Glutamatergic neuron (in vitro differentiated cells): ENCODE data around the gene EFHC2. TPM values are rescaled to one million over a fixed set of nuclear protein-coding genes. Genes with fewer than 3 reads are reported as not detected.

ENCODE experiments used
- DNase-seq: peaks from one replicate; pipeline ENCODE4 v3.0.0; 2022
- H3K27ac Mint-ChIP-seq: one replicate; pipeline ENCODE4 v1.8.0; 2020; ENCODE audit warnings: mild to moderate bottlenecking, mixed read lengths, inconsistent platforms; ENCODE audit not compliant: unreplicated experiment
- H3K27me3 Mint-ChIP-seq: one replicate; pipeline ENCODE4 v1.8.0; 2020; ENCODE audit warnings: mild to moderate bottlenecking, moderate library complexity, mixed read lengths, inconsistent platforms; ENCODE audit not compliant: unreplicated experiment
- H3K36me3 Mint-ChIP-seq: one replicate; pipeline ENCODE4 v1.8.0; 2020; ENCODE audit warnings: mild to moderate bottlenecking, mixed read lengths, inconsistent platforms; ENCODE audit not compliant: unreplicated experiment
- H3K4me1 Mint-ChIP-seq: one replicate; pipeline ENCODE4 v1.8.0; 2020; ENCODE audit warnings: mild to moderate bottlenecking, low read depth, mixed read lengths, inconsistent platforms; ENCODE audit not compliant: unreplicated experiment
- H3K4me3 Mint-ChIP-seq: one replicate; pipeline ENCODE4 v1.8.0; 2020; ENCODE audit warnings: mild to moderate bottlenecking, mixed read lengths, inconsistent platforms; ENCODE audit not compliant: unreplicated experiment
- H3K9me3 Mint-ChIP-seq: one replicate; pipeline ENCODE4 v1.8.0; 2020; ENCODE audit warnings: mild to moderate bottlenecking, moderate library complexity, mixed read lengths, inconsistent platforms; ENCODE audit not compliant: unreplicated experiment
- CTCF ChIP-seq: fragments of 200-600 bp; sonication (generic); IDR thresholded peaks from one replicate; pipeline ENCODE4 v1.5.0; 2021; ENCODE audit not compliant: partially characterized antibody, unreplicated experiment
- total RNA-seq: library from RNA; stranded (reverse); fragmentation: NEBNext Ultra II Directional; extraction: Animal tissue kit (Norgen Biotek cat#: 25700); gene quantifications from one replicate; pipeline ENCODE4 v1.2.1, GENCODE V29; 2021; ENCODE audit not compliant: unreplicated experiment

Gene EFHC2
- total RNA-seq, 1 donor from 2014 or later = not detected

- H3K9me3 Mint-ChIP-seq = peaks cover 1% of the 10 kb centered on the region
- no peak for DNase-seq
- no peaks in the 10 kb centered on the region for H3K36me3 Mint-ChIP-seq
- peaks cover 1% of the 10 kb centered on the region for H3K27me3 Mint-ChIP-seq
- H3K4me1 Mint-ChIP-seq = peaks cover 3% of the 10 kb centered on the region
- H3K4me3 Mint-ChIP-seq = no peak overlapping the region
- TF ChIP-seq CTCF = no peak
- no peak overlapping the region for H3K27ac Mint-ChIP-seq
Observed at GRCh38 chrX:44157283-44157682, 186.2 kb downstream of the EFHC2 start.

GRCh38 chrX:44156726-44157125, 186.7 kb downstream of the EFHC2 start:
- Mint-ChIP-seq H3K27me3 (peaks cover 1% of the 10 kb centered on the region), H3K4me1 (peaks cover 3% of the 10 kb centered on the region), H3K27ac (no peak overlapping the region), H3K36me3 (no peaks in the 10 kb centered on the region), H3K9me3 (peaks cover 1% of the 10 kb centered on the region), H3K4me3 (no peak overlapping the region)
- DNase-seq = no peak
- TF ChIP-seq CTCF = no peak

GRCh38 chrX:44155126-44155525, 188.3 kb downstream of the EFHC2 start:
- Mint-ChIP-seq H3K36me3 (no peaks in the 10 kb centered on the region), H3K9me3 (peaks cover 1% of the 10 kb centered on the region), H3K4me3 (no peak overlapping the region), H3K4me1 (peaks cover 3% of the 10 kb centered on the region), H3K27me3 (peaks cover 1% of the 10 kb centered on the region), H3K27ac (no peak overlapping the region)
- no peak for DNase-seq
- no peak for TF ChIP-seq CTCF

GRCh38 chrX:44152852-44153251, 190.6 kb downstream of the EFHC2 start:
- no peak for DNase-seq
- H3K27ac Mint-ChIP-seq = no peak overlapping the region
- no peak for TF ChIP-seq CTCF
- no peaks in the 10 kb centered on the region for H3K36me3 Mint-ChIP-seq
- H3K4me1 Mint-ChIP-seq = peaks cover 3% of the 10 kb centered on the region
- no peak overlapping the region for H3K4me3 Mint-ChIP-seq
- peaks cover 1% of the 10 kb centered on the region for H3K27me3 Mint-ChIP-seq
- peaks cover 1% of the 10 kb centered on the region for H3K9me3 Mint-ChIP-seq

GRCh38 chrX:44147130-44147529, 196.3 kb downstream of the EFHC2 start:
- H3K36me3 Mint-ChIP-seq = no peaks in the 10 kb centered on the region
- H3K4me1 Mint-ChIP-seq = peaks cover 4% of the 10 kb centered on the region
- H3K9me3 Mint-ChIP-seq = no peaks in the 10 kb centered on the region
- H3K27ac Mint-ChIP-seq = no peak overlapping the region
- no peak overlapping the region for H3K4me3 Mint-ChIP-seq
- no peak for TF ChIP-seq CTCF
- peaks cover 2% of the 10 kb centered on the region for H3K27me3 Mint-ChIP-seq
- DNase-seq = no peak
